ENCODE measurements around the gene UPF3B. TPM values are rescaled to one million over a fixed set of nuclear protein-coding genes. Genes with fewer than 3 reads are reported as not detected.

Gene UPF3B, protein sequence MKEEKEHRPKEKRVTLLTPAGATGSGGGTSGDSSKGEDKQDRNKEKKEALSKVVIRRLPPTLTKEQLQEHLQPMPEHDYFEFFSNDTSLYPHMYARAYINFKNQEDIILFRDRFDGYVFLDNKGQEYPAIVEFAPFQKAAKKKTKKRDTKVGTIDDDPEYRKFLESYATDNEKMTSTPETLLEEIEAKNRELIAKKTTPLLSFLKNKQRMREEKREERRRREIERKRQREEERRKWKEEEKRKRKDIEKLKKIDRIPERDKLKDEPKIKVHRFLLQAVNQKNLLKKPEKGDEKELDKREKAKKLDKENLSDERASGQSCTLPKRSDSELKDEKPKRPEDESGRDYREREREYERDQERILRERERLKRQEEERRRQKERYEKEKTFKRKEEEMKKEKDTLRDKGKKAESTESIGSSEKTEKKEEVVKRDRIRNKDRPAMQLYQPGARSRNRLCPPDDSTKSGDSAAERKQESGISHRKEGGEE
- total RNA-seq: 2.7 and 2.9 TPM in 2 replicates

DNA sequence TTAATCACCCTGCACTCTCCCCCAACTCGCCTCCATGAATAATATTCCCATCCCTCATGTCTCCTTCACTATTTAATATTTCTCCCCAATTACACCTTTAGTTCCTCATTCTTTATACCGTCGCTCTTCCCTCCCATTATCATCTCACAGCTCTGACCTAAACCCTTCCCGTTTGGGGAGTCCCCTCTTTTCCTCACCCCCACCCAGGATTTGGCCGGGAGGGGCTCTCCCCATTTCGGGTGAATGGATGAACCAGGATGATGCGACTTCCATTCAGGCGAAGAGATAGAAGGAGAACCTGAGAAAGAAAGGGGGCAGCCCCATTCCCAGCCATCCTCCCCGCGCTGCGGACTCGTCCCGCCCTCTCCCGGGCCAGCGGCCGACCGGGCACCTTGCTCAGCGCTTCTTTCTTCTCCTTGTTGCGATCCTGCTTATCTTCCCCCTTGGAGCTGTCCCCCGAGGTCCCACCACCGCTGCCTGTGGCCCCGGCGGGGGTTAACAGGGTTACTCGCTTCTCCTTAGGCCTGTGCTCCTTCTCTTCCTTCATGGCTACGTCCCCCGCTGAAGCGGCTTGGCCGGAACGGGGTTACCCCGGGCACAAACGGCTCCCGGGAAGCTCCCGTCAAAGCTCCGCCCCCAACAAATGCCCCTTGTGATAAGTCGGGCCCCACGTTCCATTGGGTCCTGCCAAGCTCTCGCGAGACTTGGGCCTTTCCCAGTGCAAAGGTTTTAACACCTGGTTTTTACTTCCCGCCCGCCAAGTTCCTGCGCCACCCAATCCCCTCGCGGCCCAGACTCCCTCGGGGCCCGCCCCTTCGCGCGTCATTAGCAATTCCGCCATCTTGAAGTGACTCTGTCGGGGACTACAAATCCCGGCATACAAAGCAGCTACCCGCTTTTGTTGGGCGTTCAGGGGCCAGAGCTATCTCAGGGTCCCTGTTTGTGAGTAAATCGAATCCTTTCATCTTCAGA is at the start of gene UPF3B:
UPF3B (minus strand) TSS at position 582 of the 972 bp plus-strand sequence; CDS start at position 547, 35 bp downstream.

DNA sequence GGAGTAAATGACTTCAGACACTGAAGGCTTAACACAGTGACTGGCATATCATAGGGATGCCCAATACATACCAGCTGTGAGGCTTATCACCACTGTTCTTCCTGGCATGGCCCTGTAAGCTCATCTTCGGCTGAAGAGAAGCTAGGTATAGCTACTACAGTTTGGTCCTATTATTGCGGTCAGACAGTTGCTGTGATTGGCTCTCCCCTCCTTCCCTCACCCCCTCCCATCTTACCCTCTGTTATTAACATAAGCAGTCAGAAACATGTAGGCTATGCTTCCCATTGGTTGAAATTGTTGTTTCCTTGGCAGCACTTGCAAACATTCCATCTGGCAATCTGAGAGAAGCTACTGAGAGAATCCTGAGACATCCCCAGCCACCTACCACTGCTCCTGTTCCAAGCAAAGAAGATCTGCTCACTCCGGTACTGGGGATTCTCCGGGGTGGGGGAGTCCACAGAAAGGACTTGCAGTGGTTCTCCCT is 43.1 kb upstream of the UPF3B start, which contains the start of gene AKAP14:
AKAP14 (plus strand) TSS at position 51 of the 484 bp plus-strand sequence. CDS start 7,331 bp downstream, outside the sequence.

GRCh38 chrX:119871599-119872395 is 19.0 kb upstream of the UPF3B start, which contains the start of the genes NDUFA1 and RNF113A:
TSS of gene NDUFA1 (plus strand) at chrX:119871832. CDS start at chrX:119871912, 80 bp downstream.
TSS of gene RNF113A (minus strand) at chrX:119871733. CDS start at chrX:119871613, 120 bp downstream.

DNA sequence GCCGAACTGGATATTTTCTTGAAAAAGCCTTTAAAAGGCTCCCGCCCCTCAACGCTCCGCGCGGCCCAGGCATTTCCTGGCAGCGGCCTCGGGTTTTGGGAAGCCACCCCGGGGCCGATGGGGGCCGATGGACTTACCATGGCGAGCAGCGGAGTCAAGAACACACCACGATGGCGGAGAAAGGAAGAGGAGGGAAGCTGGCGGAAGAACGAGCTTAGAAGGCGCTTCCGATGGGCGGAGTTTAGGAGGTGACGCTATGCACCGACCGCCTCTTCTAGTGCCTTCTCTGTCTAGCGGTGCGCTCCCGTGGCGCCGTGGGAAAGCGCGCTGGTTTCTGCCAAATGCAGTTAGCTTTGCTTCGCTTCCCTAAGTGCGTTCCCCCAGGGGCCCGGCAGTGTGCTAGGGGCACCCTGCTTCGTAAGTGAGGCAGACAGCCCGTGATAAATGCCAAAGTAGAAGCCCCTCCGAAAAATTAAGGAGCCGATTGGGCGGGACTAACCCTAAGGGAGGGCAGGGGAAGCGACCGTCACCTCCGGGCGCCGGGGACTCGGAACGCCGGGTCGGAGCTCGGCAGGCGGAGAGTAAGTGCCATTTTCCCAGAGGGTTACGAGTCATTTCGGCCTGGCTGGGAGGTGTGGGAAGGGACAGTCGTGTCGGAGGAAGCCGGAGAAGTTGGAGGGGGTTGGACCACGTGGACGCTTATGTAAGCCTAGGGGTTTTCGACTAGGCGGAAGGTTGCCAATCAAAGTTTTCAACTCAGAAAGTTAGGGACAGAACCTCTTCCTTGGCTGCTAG is 61.1 kb downstream of the UPF3B start, which contains the start of gene RPL39:
RPL39 (minus strand) TSS at position 194 of the 795 bp plus-strand sequence; CDS start at position 140, 54 bp downstream.

Other genes with a start within 250 kb of the UPF3B start
- 5.5 and 10.5 TPM in 2 replicates for gene NKRF, start 246.5 kb downstream of the UPF3B start, total RNA-seq
- 8.2 and 9.0 TPM in 2 replicates for gene SEPTIN6, start 159.8 kb downstream of the UPF3B start, total RNA-seq
- 0.68 TPM in 1 of 2 replicates, not detected in the other for gene SOWAHD, start 94.4 kb downstream of the UPF3B start, total RNA-seq
- gene RPL39, start 61.3 kb downstream of the UPF3B start, total RNA-seq: 5,686 and 6,700 TPM in 2 replicates
- 11.6 and 14.5 TPM in 2 replicates for gene RNF113A, start 18.8 kb upstream of the UPF3B start, total RNA-seq
- gene NDUFA1, start 18.9 kb upstream of the UPF3B start, total RNA-seq: 85.8 and 89.1 TPM in 2 replicates
- gene AKAP14, start 42.9 kb upstream of the UPF3B start, total RNA-seq: not detected in 2 replicates
- 2.7 and 4.1 TPM in 2 replicates for gene NKAP, start 90.8 kb upstream of the UPF3B start, total RNA-seq
- gene RHOXF2B, start 224.7 kb upstream of the UPF3B start, total RNA-seq: not detected in 2 replicates